Measurements from ENCODE around the gene TSPAN18.

DNA sequence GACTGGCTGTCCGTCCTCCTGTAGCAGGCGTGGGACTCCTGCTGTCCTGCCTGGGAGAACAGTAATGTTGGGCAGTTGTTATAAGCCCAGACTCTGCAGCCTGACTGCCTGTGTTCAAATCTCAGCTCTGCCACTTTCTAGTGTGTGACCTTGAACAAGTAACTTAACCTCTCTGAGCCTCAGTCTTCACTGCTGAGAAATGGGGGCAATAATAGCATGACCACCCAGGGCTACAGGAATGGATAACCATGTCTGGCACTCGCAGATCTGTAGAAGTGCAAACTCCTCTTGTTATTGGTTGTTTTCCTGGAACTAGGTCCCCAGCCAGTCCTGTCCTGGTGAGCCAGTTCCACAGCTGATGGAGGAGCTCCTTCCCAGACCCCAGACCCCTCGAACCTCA lies 154.2 kb downstream of the TSPAN18 start:
- TF ChIP-seq, protein P1, sequence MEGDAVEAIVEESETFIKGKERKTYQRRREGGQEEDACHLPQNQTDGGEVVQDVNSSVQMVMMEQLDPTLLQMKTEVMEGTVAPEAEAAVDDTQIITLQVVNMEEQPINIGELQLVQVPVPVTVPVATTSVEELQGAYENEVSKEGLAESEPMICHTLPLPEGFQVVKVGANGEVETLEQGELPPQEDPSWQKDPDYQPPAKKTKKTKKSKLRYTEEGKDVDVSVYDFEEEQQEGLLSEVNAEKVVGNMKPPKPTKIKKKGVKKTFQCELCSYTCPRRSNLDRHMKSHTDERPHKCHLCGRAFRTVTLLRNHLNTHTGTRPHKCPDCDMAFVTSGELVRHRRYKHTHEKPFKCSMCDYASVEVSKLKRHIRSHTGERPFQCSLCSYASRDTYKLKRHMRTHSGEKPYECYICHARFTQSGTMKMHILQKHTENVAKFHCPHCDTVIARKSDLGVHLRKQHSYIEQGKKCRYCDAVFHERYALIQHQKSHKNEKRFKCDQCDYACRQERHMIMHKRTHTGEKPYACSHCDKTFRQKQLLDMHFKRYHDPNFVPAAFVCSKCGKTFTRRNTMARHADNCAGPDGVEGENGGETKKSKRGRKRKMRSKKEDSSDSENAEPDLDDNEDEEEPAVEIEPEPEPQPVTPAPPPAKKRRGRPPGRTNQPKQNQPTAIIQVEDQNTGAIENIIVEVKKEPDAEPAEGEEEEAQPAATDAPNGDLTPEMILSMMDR (IDR thresholded peaks at IDR 0.05; ENCODE audit: low read depth, low read length) = no peak
- TF ChIP-seq EZH2phosphoT487 (IDR thresholded peaks at IDR 0.05; ENCODE audit: low read depth) = no peak

Measured in OCI-LY3 (cell line).